DOHH2 (cell line): ENCODE results near the gene USP27X.
A peak's percentile ranks its signal among the peaks of the same experiment; 100 is the strongest.

Experiments used
- CTCF ChIP-seq: fragments of 200-600 bp; sonication (generic); IDR thresholded peaks from one replicate; pipeline ENCODE4 v1.5.1; 2014; ENCODE audit warnings: antibody characterized with exemption, mild to moderate bottlenecking, low read depth, low read length; ENCODE audit not compliant: poor library complexity, severe bottlenecking
- EZH2phosphoT487 ChIP-seq: fragments of 200-600 bp; sonication (generic); IDR thresholded peaks from 2 replicates; pipeline ENCODE4 v1.6.1; 2017; ENCODE audit warnings: borderline replicate concordance, mild to moderate bottlenecking, antibody characterized with exemption, low read length, moderate library complexity, mixed read lengths

- TF ChIP-seq CTCF (peak; percentile 58), EZH2phosphoT487 (no peak)
These were observed 36.3 kb downstream of the USP27X start for GRCh38 chrX:49915361-49916222.
